Measurements from ENCODE around the gene WDR33. TPM values are rescaled to one million over a fixed set of nuclear protein-coding genes. Genes with fewer than 3 reads are reported as not detected.
A peak's percentile ranks its signal among the peaks of the same experiment; 100 is the strongest.

Gene WDR33
- total and polyA plus RNA-seq, 9 of the 15 experiments (the other 6 are each of a cell fraction or from before 2014, with no cell fraction given) = 24.2 to 57.4 (median 38.4) TPM

- TF ChIP-seq, protein P1, sequence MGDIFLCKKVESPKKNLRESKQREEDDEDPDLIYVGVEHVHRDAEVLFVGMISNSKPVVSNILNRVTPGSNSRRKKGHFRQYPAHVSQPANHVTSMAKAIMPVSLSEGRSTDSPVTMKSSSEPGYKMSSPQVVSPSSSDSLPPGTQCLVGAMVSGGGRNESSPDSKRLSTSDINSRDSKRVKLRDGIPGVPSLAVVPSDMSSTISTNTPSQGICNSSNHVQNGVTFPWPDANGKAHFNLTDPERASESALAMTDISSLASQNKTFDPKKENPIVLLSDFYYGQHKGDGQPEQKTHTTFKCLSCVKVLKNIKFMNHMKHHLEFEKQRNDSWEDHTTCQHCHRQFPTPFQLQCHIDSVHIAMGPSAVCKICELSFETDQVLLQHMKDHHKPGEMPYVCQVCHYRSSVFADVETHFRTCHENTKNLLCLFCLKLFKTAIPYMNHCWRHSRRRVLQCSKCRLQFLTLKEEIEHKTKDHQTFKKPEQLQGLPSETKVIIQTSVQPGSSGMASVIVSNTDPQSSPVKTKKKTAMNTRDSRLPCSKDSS (IDR thresholded peaks at IDR 0.05; ENCODE audit: low read depth, partially characterized antibody) = peak; percentile 80
- TF ChIP-seq CBX3 (IDR thresholded peaks at IDR 0.05; ENCODE audit: borderline replicate concordance in 1 of 2, low read length in 2 of 2) (peak in 1 of 2 experiments; percentile 97; a peak in 2 of 3 replicates), TRIM24 (IDR thresholded peaks at IDR 0.05) (0 out of 4 replicates have a peak, but pooled peaks of 1 of the 2 experiments have one; percentile 32)
Measured at GRCh38 chr2:127820080-127820668, 9.2 kb upstream of the WDR33 start (continued).

- in situ Hi-C loops (cut with MboI) = no loop called here
- H3K9me1 ChIP-seq (ENCODE audit: control insufficient read depth, insufficient read depth, low read length) = no peaks in the 10 kb centered on the region
- H2AFZ ChIP-seq (ENCODE audit: low read depth, low read length) = no peak overlapping the region
- peaks cover 9 to 12% of the 10 kb centered on the region in 2 experiments; a peak in 3 of 5 replicates for H3K27me3 ChIP-seq (ENCODE audit: control insufficient read depth in 2 of 2, insufficient read depth in 2 of 2, low read length in 2 of 2)
- ChIA-PET POLR2A (interaction anchor here (0.6 kb wide), 1 partner anchor 1502 kb away, joined by 3 read pairs; no protein-coding TSS in a partner anchor), CTCF (ENCODE audit: low intra/inter-chr PET ratio) (no interaction called here)
- no peaks in the 10 kb centered on the region for H4K20me1 ChIP-seq (replicated peaks; ENCODE audit: control insufficient read depth, insufficient read depth, low read length)
- ATAC-seq (no peak), FAIRE-seq (no peak), DNase-seq (ENCODE audit: extremely low read depth in 1 of 4, low spot score in 3 of 4) (no peak)
- no peaks in the 10 kb centered on the region for H3K79me2 ChIP-seq (ENCODE audit: control insufficient read depth, insufficient read depth, low read length)
- BruUV-seq (replicated peaks) = no TSS peak
- H3K9me3 ChIP-seq (replicated peaks; ENCODE audit: control insufficient read depth, insufficient read depth, low read depth, low read length) = peaks cover 8% of the 10 kb centered on the region
- 2% methylated on average over 8 of the region's 8 CpGs for WGBS (ENCODE audit: insufficient coverage, low coverage, missing lambda C conversion rate)
- TF ChIP-seq RREB1 (CRISPR knock-in tag; IDR thresholded peaks at IDR 0.05) (no peak), CEBPB (tag; IDR thresholded peaks at IDR 0.05) (peak; percentile 51; the same call in 1 of the 2 replicates)
- no peaks in the 10 kb centered on the region for H3K4me1 ChIP-seq (replicated peaks in 1 of 2; ENCODE audit: control insufficient read depth in 2 of 2, insufficient read depth in 2 of 2, low read length in 2 of 2)
- H3K9ac ChIP-seq (ENCODE audit: insufficient read depth in 1 of 2, low read depth in 2 of 2, low read length in 2 of 2) = no peak overlapping the region
- no peak overlapping the region for H3K27ac ChIP-seq (ENCODE audit: extremely low read depth, low read depth, low read length)
- no peak overlapping the region for H3K4me2 ChIP-seq (ENCODE audit: insufficient read depth, low read length)
- H3K36me3 ChIP-seq (ENCODE audit: control insufficient read depth, insufficient read depth, low read length) = no peaks in the 10 kb centered on the region
- H3K4me3 ChIP-seq = no peak overlapping the region
- intact Hi-C loops (cut with micrococcal nuclease) = no loop called here
Measured at GRCh38 chr2:127818794-127819425, 7.9 kb upstream of the WDR33 start.
